HEK293 (cell line): Measurements from ENCODE around the gene XRN2.

ENCODE experiments used
- CTCF ChIA-PET: fragments of 350-600 bp; formaldehyde crosslinking; extraction: SDS; loops from one replicate; lab custom pipeline; 2021; ENCODE audit warnings: antibody characterized with exemption; lab: Yijun Ruan, JAX
- POLR2A ChIA-PET: fragments of 300-600 bp; formaldehyde crosslinking; extraction: SDS; loops from one replicate; lab custom pipeline; 2020; ENCODE audit warnings: antibody characterized with exemption, inconsistent platforms; lab: Yijun Ruan, JAX
- H3K27ac ChIP-seq: fragments of 200-500 bp; sonication (Bioruptor generic); 2 replicates; pipeline ENCODE4 v1.5.1; 2014; ENCODE audit warnings: low read depth, low read length, control low read depth, inconsistent platforms; ENCODE audit errors: extremely low read depth
- H3K36me3 ChIP-seq, 2 experiments: fragments of 200-500 bp in 1 of 2; sonication (Bioruptor generic) in 1 of 2; 1 replicate in 1 of 2; 2 replicates in 1 of 2; pipeline ENCODE4 v1.5.1; 2014 to 2017; ENCODE audit warnings: inconsistent platforms in 2 of 2, low read length in 2 of 2; ENCODE audit not compliant: control insufficient read depth in 2 of 2, insufficient read depth in 1 of 2
- H3K4me1 ChIP-seq: fragments of 200-500 bp; sonication (Bioruptor generic); 2 replicates; pipeline ENCODE4 v1.5.1; 2014; ENCODE audit warnings: mild to moderate bottlenecking, low read length, inconsistent platforms; ENCODE audit not compliant: control insufficient read depth, insufficient read depth
- H3K4me3 ChIP-seq: 2 replicates; pipeline ENCODE4 v1.5.1; 2011; ENCODE audit warnings: low read depth, mild to moderate bottlenecking, control low read depth, low read length, moderate library complexity
- H3K9me3 ChIP-seq: fragments of 200-500 bp; sonication (Bioruptor generic); 2 replicates; pipeline ENCODE4 v1.5.1; 2014; ENCODE audit warnings: low read depth, low read length, inconsistent platforms; ENCODE audit not compliant: control insufficient read depth, insufficient read depth
- MYNN ChIP-seq: fragments of 450-650 bp; formaldehyde crosslinking; IDR thresholded peaks from 2 replicates; pipeline ENCODE4 v1.5.1; 2016; ENCODE audit warnings: missing biosample characterization, missing genetic modification characterization, borderline replicate concordance
- REPIN1 ChIP-seq: fragments of 450-650 bp; formaldehyde crosslinking; IDR thresholded peaks from 2 replicates; pipeline ENCODE4 v1.5.1; 2017; ENCODE audit warnings: missing biosample characterization, missing genetic modification characterization, low read depth
- SETDB1 ChIP-seq: IDR thresholded peaks from one replicate; pipeline ENCODE4 v1.6.1; 2017; ENCODE audit warnings: mild to moderate bottlenecking, low read length, moderate library complexity, mixed read lengths; ENCODE audit not compliant: insufficient read length
- YY2 ChIP-seq: fragments of 450-650 bp; formaldehyde crosslinking; IDR thresholded peaks from 2 replicates; pipeline ENCODE4 v1.5.1; 2016; ENCODE audit warnings: missing biosample characterization, missing genetic modification characterization
- ZNF16 ChIP-seq: fragments of 450-650 bp; formaldehyde crosslinking; IDR thresholded peaks from 2 replicates; pipeline ENCODE4 v1.5.1; 2016; ENCODE audit warnings: low read depth, missing biosample characterization, missing genetic modification characterization
- ZNF169 ChIP-seq: fragments of 450-650 bp; formaldehyde crosslinking; IDR thresholded peaks from 2 replicates; pipeline ENCODE4 v1.5.1; 2016; ENCODE audit warnings: missing biosample characterization, missing genetic modification characterization
- ZNF214 ChIP-seq: fragments of 450-650 bp; formaldehyde crosslinking; IDR thresholded peaks from 2 replicates; pipeline ENCODE4 v1.5.1; 2017; ENCODE audit warnings: missing biosample characterization, mild to moderate bottlenecking, missing genetic modification characterization, borderline replicate concordance
- ZNF391 ChIP-seq: fragments of 450-650 bp; formaldehyde crosslinking; IDR thresholded peaks from 2 replicates; pipeline ENCODE4 v1.5.1; 2016; ENCODE audit warnings: low read depth, missing biosample characterization, missing genetic modification characterization, borderline replicate concordance
- ZNF426 ChIP-seq: fragments of 450-650 bp; formaldehyde crosslinking; IDR thresholded peaks from 2 replicates; pipeline ENCODE4 v1.5.1; 2017; ENCODE audit warnings: missing biosample characterization, missing genetic modification characterization, mild to moderate bottlenecking, inconsistent platforms, moderate library complexity
- ZNF530 ChIP-seq: fragments of 450-650 bp; formaldehyde crosslinking; IDR thresholded peaks from 2 replicates; pipeline ENCODE4 v1.5.1; 2016; ENCODE audit warnings: low read depth, missing biosample characterization, missing genetic modification characterization
- ZNF544 ChIP-seq: fragments of 450-650 bp; formaldehyde crosslinking; IDR thresholded peaks from 2 replicates; pipeline ENCODE4 v1.5.0; 2017; ENCODE audit warnings: missing biosample characterization, missing genetic modification characterization
- ZNF596 ChIP-seq: fragments of 450-650 bp; IDR thresholded peaks from 2 replicates; pipeline ENCODE4 v1.5.0; 2018; ENCODE audit warnings: missing biosample characterization, mild to moderate bottlenecking, missing genetic modification characterization, moderate library complexity
- TF ChIP-seq, protein P1 (sequence below): fragments of 450-650 bp; formaldehyde crosslinking; IDR thresholded peaks from 2 replicates; pipeline ENCODE4 v1.5.1; 2016; ENCODE audit warnings: missing biosample characterization, missing genetic modification characterization
- TF ChIP-seq, protein P2 (sequence below): fragments of 450-650 bp; formaldehyde crosslinking; IDR thresholded peaks from 2 replicates; pipeline ENCODE4 v1.5.1; 2016; ENCODE audit warnings: missing biosample characterization, missing genetic modification characterization
- TF ChIP-seq, protein P3 (sequence below): fragments of 450-650 bp; formaldehyde crosslinking; IDR thresholded peaks from 2 replicates; pipeline ENCODE4 v1.5.1; 2016; ENCODE audit warnings: missing biosample characterization, missing genetic modification characterization, low read depth
- TF ChIP-seq, protein P4 (sequence below): fragments of 450-650 bp; formaldehyde crosslinking; IDR thresholded peaks from 2 replicates; pipeline ENCODE4 v1.5.1; 2016; ENCODE audit warnings: missing biosample characterization, missing genetic modification characterization

The XRN2 gene

DNA sequence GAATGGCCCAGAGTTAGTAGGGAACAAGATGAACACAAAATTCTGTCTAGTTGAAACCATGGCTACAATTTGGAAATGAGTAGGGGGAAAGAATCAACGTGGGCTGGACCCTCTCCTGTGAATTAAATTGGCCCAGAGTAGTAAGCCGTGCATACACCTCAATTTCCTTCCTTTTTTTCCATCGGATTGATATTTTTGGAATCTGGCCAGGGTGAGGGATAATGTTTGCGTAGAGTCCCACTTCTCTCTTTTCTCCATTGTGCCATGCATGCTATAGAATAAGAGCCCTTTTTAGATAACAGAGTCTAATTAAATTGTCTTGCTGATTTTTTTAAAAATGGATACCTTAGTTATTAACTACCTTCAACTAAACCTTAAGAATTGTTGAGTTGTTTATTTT, 35.2 kb downstream of the XRN2 start (continued):
- TF ChIP-seq ZNF391 (tag by site-specific recombination) (no peak), ZNF530 (no peak)

DNA sequence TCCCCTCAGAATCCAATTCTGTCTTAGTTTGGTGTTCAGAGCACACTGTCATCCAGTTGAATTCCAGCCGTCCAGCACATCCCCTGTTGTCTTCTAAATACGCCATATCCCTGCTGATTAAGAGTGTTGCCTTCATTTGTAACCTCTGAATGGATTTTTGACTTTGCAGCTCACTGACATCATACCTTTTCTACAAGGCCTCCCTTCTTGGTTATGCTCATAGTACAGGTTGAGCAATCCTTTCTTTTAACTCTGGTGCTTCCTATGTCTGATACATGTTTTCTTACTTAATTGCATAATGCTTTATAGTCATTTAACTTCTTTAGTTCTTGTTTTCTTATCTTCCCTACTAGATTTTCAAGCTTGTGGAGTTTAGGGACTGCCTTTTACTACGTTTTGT, 36.4 kb downstream of the XRN2 start:
- Histone ChIP-seq H3K4me3 (no peak overlapping the region), H3K27ac (no peak overlapping the region), H3K4me1 (no peaks in the 10 kb centered on the region)
- CTCF ChIA-PET: interaction anchor here (0.6 kb wide), 1 partner anchor 276 kb away, joined by 3 read pairs; no protein-coding TSS in a partner anchor
- TF ChIP-seq ZNF16 (no peak), ZNF426 (tag by site-specific recombination) (no peak), ZNF169 (tag by site-specific recombination) (no peak), ZNF544 (no peak), ZNF596 (tag by site-specific recombination) (no peak), YY2 (tag by site-specific recombination) (no peak), REPIN1 (tag by site-specific recombination) (no peak), MYNN (no peak), ZNF214 (tag by site-specific recombination) (no peak), SETDB1 (no peak)
- TF ChIP-seq, protein P1, sequence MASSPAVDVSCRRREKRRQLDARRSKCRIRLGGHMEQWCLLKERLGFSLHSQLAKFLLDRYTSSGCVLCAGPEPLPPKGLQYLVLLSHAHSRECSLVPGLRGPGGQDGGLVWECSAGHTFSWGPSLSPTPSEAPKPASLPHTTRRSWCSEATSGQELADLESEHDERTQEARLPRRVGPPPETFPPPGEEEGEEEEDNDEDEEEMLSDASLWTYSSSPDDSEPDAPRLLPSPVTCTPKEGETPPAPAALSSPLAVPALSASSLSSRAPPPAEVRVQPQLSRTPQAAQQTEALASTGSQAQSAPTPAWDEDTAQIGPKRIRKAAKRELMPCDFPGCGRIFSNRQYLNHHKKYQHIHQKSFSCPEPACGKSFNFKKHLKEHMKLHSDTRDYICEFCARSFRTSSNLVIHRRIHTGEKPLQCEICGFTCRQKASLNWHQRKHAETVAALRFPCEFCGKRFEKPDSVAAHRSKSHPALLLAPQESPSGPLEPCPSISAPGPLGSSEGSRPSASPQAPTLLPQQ (tag by site-specific recombination): no peak
- TF ChIP-seq, protein P2, sequence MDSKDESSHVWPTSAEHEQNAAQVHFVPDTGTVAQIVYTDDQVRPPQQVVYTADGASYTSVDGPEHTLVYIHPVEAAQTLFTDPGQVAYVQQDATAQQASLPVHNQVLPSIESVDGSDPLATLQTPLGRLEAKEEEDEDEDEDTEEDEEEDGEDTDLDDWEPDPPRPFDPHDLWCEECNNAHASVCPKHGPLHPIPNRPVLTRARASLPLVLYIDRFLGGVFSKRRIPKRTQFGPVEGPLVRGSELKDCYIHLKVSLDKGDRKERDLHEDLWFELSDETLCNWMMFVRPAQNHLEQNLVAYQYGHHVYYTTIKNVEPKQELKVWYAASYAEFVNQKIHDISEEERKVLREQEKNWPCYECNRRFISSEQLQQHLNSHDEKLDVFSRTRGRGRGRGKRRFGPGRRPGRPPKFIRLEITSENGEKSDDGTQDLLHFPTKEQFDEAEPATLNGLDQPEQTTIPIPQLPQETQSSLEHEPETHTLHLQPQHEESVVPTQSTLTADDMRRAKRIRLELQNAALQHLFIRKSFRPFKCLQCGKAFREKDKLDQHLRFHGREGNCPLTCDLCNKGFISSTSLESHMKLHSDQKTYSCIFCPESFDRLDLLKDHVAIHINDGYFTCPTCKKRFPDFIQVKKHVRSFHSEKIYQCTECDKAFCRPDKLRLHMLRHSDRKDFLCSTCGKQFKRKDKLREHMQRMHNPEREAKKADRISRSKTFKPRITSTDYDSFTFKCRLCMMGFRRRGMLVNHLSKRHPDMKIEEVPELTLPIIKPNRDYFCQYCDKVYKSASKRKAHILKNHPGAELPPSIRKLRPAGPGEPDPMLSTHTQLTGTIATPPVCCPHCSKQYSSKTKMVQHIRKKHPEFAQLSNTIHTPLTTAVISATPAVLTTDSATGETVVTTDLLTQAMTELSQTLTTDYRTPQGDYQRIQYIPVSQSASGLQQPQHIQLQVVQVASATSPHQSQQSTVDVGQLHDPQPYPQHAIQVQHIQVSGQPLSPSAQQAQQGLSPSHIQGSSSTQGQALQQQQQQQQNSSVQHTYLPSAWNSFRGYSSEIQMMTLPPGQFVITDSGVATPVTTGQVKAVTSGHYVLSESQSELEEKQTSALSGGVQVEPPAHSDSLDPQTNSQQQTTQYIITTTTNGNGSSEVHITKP (tag by site-specific recombination): no peak
- TF ChIP-seq, protein P3, sequence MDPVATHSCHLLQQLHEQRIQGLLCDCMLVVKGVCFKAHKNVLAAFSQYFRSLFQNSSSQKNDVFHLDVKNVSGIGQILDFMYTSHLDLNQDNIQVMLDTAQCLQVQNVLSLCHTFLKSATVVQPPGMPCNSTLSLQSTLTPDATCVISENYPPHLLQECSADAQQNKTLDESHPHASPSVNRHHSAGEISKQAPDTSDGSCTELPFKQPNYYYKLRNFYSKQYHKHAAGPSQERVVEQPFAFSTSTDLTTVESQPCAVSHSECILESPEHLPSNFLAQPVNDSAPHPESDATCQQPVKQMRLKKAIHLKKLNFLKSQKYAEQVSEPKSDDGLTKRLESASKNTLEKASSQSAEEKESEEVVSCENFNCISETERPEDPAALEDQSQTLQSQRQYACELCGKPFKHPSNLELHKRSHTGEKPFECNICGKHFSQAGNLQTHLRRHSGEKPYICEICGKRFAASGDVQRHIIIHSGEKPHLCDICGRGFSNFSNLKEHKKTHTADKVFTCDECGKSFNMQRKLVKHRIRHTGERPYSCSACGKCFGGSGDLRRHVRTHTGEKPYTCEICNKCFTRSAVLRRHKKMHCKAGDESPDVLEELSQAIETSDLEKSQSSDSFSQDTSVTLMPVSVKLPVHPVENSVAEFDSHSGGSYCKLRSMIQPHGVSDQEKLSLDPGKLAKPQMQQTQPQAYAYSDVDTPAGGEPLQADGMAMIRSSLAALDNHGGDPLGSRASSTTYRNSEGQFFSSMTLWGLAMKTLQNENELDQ (tag by site-specific recombination): no peak
- TF ChIP-seq, protein P4, sequence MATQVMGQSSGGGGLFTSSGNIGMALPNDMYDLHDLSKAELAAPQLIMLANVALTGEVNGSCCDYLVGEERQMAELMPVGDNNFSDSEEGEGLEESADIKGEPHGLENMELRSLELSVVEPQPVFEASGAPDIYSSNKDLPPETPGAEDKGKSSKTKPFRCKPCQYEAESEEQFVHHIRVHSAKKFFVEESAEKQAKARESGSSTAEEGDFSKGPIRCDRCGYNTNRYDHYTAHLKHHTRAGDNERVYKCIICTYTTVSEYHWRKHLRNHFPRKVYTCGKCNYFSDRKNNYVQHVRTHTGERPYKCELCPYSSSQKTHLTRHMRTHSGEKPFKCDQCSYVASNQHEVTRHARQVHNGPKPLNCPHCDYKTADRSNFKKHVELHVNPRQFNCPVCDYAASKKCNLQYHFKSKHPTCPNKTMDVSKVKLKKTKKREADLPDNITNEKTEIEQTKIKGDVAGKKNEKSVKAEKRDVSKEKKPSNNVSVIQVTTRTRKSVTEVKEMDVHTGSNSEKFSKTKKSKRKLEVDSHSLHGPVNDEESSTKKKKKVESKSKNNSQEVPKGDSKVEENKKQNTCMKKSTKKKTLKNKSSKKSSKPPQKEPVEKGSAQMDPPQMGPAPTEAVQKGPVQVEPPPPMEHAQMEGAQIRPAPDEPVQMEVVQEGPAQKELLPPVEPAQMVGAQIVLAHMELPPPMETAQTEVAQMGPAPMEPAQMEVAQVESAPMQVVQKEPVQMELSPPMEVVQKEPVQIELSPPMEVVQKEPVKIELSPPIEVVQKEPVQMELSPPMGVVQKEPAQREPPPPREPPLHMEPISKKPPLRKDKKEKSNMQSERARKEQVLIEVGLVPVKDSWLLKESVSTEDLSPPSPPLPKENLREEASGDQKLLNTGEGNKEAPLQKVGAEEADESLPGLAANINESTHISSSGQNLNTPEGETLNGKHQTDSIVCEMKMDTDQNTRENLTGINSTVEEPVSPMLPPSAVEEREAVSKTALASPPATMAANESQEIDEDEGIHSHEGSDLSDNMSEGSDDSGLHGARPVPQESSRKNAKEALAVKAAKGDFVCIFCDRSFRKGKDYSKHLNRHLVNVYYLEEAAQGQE (tag by site-specific recombination): no peak
- TF ChIP-seq, all 188 proteins: peak for 0
- POLR2A ChIA-PET: no interaction called here
- Histone ChIP-seq H3K9me3 (no peaks in the 10 kb centered on the region), H3K36me3 (peaks cover 21 to 83% of the 10 kb centered on the region in 2 experiments; a peak in 2 of 3 replicates)
